GM18508 (cell line): Measurements from ENCODE around the gene ZNRF3.
"Not testable (repeated sequence)": the region's sequence is repeated elsewhere in the genome, so short reads cannot be mapped to it uniquely, and the experiment has no call there.

Experiments
- ATAC-seq: cut with Tn5 transposase; IDR thresholded peaks from one replicate; pipeline ENCODE4 v1.9.1; 2021; ENCODE audit warnings: moderate number of reproducible peaks; ENCODE audit not compliant: insufficient read depth, unreplicated experiment

ZNRF3 gene

DNA sequence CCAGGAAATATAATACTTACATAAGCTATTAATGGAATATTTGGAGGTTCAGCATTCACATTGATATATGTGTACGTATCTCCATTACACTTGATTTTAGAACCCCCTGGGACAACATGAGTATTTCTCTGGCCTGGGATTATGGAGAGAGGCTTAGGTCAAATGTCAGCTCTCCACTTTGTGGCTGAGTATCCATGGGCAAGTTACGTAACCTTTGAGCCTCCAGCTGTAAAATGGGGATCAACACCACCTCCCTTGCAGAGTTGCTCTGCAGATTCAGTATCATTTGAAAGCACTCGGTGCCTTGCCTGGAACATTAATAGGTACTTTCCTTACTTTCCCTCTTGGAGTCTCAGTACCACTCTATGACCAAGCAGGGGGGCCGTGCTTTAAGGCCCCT, 145.1 kb downstream of the ZNRF3 start:
- no peak for ATAC-seq

DNA sequence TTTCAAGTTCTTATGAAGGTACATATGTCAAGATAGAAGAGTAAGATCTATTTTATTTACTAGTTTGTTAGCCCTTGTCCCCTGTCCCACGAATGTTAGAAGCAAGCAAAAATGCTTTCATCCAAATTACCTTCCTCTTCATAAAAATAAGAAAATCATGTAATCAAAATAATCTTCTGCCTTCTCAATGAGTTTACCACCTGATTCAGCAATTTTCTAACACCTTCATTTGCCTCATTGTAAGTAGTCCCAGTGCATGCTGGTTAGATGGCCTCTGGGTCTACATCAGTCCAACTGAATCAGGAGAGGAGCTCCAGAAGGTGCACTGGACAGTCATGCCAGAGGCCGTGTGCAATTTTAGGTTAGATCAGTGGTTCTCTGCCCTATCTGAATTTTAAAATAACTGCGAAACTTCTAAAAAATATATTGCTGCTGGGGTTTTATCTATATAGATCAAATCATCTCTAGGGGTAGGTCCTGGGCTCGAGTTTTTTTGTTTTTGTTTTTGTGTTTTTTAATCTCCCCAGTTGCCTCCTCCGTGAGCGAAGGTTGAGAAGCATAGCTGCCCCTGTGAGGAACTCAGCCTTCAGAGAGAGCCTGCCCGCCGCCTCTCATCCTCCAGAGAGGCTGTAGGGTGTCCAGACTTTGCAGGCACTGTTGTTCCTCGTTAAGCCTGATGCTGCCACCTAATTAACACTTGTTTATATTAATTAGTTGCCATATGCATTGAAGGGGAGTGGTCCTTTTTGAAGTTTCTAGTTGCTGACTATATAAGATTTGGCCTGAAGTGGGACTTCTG, 146.0 kb downstream of the ZNRF3 start:
- no peak for ATAC-seq

DNA sequence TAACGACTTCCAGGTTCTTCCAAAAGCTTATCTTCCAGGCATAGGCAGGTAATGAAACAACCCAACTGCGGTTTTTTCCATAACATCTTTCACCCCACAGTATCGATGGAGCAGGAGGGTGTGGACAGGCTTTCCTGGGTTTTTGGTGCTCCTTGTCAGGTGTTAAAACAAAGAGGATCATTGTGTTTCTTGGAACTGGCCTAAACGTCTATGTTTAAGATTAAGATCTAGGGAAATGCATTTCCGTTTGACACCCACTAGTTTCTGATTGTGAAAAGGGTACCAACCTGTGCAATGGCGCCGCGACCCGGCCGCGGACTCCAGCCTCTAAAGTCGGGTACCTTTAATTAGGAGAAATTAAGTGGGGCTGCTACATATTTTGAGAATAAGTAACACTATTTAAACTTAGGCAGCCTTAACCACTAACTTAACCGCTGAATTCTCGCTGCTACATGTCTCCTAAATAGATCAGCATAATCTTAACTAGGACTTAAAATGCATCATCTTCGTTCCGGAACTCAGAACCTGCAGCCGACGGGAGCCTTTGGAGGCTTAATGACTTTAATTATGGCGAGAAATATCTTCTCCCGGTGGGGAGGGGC, 146.7 kb downstream of the ZNRF3 start:
- no peak for ATAC-seq

DNA sequence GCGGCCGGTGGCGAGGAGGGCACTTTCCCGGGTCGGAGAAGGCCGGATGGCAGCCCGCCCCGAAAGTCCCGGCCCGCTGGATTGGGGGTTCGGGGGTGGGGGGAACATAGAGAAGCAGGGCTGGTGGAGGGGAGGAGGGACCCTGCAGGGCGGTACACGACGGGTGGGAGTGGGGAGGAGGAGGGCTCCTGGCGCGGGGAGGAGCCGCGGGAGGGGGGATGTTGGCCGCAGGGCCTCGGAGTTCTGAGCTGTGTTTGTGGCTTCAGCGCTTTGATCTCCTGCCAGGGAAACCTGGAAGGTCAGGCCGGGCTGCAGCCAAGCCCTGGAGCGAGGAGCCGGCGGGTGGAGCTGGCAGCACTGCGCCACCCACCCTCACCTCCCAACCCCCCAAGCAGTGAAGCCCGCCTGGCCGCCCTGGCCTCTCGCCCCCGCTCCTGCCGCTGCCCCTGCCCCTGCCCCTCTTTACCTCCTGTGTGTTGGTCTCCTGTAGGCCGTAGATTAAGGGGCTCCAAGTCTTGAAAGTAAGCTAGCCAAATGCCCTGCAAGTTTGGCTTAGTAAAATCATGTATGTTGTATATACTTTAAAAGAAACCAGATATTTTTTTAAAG, 147.3 kb downstream of the ZNRF3 start:
- no peak for ATAC-seq

DNA sequence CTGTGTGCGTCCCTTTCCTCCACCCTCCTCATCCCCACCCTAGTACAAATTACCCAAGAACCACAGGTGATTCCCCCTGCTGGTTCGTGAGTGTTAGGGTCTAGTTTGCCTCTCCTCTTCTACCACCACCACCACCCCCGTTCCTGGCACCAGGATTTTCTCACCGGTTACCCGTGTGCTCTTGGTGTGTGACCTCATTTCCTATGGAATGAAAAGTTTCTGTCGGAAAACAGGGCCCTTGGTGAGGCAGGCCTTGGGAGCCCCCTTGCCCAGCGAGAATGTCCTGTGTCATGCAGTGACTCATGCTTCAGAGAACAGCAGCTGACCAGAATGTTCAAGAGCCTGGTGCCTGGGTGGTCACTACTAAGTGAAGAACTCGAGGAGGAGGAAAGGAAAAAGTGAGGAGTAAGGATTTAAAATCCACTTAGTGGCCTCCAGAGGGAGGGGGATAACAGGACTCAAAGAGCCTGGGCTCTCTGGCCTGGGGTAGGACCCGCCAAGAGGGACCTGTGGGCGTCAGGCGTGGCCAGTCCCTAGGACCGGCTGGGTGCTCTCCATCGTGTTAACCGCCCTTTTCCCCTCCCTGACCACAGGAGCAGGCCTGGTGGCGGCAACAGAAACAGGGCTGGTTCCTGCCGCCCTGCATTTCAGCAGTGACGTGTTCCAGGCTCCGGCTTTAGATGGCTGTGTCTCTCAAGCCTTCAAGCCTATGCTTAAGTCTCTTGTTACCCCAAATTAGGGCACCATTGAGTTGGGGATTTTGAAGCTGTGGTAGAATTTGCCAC, 148.0 kb downstream of the ZNRF3 start:
- ATAC-seq: no peak

DNA sequence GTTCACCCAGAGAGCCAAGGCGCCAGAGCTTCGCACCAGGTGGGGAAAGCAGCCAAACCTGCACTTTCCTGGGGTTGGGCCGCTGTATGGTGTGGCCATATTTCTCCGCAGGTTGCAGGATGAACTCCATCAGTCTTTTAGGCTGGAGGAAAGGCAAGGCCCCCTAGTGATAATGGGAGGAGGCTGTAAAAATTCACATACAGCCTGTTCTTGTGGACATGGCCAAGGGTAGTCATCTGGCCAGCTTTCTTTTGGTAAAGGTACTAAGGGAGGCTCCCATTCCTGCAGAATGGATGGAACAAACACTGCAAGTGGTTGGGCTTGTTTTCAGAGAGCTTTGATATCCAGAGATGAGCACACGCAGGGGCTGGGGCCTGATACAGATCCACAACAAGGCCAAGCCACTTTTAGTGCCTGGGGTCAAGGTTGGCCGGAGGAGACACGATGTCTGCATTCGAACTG, 148.7 kb downstream of the ZNRF3 start:
- no peak for ATAC-seq

DNA sequence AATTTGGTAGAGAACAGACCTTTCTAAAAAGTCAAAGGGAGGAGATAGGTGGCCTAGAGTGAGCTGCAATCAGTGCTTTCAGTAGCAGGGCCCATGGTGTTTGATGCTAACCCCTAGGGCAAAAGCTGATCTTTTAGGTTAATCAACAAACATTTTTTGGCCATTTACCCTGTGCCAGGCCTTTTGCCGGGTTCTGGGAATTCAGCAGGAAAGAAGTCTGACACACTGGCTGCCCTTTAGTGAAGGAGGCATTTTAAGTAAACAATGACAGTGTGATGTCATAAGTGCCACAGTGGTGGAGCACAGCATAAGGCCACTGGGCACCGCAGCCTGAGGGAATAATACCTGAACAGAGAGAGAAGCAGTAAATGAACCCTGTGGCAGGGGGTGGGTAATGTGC, 149.2 kb downstream of the ZNRF3 start:
- no peak for ATAC-seq

DNA sequence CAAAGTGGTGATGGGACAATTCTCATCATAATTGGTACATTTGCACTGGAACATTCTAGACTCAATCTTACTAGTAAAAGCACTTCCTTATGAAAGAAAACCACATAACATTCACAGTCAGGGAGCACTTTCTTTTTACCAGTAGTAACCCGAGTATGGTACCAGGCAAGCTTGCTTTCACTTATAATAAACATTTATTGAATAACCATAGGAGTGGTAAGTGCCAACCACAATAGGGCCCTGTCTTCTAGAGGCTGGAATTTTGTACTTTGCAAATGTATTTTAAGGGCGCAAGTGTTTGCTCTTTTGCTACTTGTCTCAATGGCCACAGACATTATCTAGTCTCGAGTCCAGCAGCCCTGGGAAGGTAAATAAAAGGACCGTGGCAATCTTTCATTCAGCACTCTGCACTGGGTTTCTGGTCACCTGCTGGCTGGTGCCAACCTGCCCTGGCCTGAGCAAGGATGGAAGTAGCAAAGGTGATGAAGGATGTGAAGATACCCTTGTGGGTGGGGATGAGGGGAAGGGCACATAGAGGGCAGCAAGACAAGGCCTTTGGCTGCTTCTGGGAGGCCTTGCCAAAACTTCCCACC, 154.1 kb downstream of the ZNRF3 start:
- ATAC-seq: no peak

DNA sequence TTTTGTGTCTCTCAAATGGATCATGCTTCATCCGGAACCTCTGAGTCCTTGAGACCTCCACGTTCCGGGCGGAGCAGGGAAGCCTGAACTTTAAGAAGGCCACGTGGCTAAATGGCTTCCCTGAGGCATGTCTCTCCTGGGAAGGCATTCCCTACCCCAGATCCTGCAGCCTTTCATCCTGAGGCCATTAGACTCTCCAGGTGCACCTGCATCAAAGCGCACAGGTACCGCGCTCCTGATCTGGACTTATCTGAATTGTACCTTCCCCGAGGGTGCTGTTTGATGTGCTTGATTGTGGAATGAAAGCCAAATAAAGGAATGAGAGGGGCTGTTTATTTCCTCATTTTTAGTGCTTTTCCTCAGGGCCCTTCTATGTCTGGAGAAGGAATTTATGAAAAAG, 155.8 kb downstream of the ZNRF3 start:
- no peak for ATAC-seq

DNA sequence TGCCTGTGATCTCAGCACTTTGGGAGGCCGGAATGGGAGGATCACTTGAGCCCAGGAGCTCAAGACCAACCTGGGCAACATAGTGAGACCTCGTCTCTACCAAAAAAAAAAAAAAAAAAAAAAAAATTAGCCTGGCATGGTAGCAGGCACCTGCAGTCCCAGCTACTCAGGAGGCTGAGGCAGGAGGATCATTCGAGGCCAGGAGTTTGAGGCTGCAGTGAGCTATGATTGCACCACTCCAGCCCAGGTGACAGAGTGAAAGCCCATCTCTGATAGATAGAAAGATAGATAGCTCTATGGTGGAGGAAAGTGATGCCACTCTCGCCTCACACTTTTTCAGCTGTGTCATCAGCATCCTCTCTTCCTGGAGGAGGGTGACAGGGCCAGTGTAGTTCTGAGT, 156.3 kb downstream of the ZNRF3 start:
- not testable (repeated sequence) for ATAC-seq

DNA sequence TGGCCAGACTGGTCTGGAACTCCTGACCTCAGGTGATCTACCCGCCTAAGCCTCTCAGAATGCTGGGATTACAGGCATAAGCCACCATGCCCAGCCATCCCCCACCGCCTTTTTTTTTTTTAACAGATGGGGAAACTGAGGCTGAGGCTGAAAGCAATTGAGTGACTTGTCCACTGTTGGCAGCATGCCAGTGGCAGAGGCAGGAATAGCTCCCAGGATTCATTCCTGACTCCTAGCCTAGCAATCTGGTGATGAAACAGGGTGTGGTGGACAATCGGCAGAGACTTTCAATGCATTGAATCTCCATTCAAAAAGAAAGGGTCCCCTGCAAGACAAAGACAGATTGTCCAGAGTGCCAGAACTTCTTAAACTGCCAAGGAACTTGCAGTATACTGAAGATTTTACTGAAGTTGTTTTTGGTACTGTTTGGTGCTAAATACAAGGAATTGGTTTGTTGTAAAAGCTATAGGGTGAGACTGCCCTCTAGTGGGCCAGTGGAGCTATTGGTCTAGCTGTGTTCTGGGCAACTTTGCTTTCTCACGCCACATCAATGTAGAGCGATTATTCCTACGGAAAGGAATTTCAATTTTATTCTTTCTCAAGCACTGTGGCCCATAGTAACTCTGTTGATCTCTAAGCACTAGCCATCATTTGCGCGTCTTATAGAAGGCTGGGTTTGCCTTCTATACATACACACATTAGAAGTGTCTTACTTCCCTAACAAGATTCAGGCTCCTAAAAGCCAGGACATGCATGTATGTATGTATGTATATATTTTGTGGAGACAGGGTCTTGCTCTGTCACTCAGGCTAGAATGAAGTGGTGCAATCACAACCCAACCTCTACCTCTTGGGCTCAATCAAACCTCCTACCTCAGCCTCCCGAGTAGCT, 157.3 kb downstream of the ZNRF3 start:
- no peak for ATAC-seq

DNA sequence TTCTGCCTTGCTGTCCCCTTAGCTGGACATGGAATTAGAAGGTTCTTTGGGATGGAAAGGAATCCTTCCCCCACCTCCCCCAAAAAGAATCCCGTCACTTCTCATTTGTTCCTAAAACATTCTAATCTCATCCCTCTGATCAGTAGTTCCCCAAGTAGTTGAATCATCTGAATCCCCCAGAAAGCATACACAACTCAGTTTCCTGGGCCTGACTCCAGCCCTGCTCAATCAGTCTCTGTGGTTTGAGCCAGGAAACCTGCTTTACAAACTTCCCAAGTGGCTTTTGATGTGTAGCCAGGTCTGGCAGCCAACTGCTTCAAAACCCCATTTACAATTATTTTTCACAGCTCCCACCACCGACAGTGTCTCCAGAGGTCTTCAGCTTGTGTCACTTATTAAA, 158.0 kb downstream of the ZNRF3 start:
- ATAC-seq: no peak

DNA sequence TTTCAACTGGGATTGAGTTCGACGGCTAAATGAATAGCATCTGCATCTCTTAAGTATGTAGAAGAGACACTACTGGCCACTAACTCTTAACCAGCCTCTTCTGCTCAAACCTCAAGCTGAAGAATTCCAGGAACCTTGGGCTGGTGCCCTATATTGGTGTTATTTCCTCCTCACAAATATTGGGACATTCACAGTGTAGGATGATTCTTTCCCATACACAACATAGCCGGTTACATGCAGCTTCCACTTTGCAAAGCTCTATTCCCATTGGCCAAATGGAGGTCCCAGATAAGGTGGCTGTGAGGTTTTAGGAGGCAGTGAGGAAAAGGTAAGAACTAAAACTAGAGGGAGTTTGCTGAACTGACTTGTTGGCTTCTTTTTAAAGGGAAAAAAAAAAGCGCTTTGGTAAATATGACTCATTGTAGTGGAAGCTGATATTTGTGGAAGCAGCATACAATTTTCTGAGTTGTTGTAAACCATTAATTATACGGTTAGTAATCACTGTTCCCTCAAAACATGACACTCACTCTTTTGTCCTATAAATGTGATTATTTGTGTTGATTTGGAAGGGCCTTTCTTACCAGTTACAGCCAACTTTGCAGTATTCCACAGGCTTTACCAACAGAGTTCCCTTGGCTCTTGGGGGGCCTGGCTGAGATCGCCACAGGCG, 160.7 kb downstream of the ZNRF3 start:
- ATAC-seq: no peak

DNA sequence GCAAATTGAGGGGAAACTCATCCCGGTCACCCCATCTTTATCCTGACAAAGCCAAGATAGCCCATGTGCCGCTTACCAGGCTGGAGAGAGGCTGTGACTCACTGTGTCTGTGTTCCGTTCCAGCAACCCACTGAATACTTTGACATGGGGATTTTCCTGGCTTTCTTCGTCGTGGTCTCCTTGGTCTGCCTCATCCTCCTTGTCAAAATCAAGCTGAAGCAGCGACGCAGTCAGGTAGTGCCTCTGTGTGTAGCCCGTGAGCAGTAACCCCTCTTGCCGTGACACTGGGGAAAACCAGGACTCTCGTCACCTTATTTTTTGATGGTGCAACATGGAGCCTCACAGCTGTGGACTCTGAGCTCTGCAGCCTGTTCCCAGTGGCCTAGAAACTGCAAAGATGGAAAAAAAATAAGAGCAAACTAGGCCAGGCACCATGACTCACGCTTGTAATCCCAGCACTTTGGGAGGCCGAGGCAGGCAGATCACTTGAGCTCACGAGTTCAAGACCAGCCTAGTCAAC, 161.3 kb downstream of the ZNRF3 start:
- ATAC-seq: no peak

DNA sequence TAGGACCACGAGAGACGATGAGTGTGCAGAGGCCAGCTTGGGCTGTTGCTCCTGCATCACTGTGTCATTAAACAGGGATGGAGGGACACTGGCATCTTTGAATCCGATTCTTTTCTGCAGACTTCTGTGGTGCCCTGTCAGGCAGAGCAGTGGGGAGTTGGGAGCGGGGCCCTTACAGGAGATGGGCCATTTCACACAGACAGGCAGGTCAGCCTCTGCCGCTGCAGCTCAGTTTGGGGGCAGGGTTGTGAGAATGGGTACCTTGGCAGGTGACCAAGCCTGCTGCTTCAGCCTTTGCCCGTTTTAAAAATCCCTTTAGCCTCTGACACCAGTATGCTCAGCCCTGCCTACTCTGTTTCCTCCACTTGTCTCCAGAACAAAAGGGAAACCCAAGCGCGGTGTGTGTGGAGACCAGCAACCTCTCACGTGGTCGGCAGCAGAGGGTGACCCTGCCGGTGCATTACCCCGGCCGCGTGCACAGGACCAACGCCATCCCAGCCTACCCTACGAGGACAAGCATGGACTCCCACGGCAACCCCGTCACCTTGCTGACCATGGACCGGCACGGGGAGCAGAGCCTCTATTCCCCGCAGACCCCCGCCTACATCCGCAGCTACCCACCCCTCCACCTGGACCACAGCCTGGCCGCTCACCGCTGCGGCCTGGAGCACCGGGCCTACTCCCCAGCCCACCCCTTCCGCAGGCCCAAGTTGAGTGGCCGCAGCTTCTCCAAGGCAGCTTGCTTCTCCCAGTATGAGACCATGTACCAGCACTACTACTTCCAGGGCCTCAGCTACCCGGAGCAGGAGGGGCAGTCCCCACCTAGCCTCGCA, 165.7 kb downstream of the ZNRF3 start:
- ATAC-seq: no peak

DNA sequence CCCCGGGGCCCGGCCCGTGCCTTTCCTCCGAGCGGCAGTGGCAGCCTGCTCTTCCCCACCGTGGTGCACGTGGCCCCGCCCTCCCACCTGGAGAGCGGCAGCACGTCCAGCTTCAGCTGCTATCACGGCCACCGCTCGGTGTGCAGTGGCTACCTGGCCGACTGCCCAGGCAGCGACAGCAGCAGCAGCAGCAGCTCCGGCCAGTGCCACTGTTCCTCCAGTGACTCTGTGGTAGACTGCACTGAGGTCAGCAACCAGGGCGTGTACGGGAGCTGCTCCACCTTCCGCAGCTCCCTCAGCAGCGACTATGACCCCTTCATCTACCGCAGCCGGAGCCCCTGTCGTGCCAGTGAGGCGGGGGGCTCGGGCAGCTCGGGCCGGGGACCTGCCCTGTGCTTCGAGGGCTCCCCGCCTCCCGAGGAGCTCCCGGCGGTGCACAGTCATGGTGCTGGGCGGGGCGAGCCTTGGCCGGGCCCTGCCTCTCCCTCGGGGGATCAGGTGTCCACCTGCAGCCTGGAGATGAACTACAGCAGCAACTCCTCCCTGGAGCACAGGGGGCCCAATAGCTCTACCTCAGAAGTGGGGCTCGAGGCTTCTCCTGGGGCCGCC, 166.4 kb downstream of the ZNRF3 start:
- no peak for ATAC-seq

DNA sequence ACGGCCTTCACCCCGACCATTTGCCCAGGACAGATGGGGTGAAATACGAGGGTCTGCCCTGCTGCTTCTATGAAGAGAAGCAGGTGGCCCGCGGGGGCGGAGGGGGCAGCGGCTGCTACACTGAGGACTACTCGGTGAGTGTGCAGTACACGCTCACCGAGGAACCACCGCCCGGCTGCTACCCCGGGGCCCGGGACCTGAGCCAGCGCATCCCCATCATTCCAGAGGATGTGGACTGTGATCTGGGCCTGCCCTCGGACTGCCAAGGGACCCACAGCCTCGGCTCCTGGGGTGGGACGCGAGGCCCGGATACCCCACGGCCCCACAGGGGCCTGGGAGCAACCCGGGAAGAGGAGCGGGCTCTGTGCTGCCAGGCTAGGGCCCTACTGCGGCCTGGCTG, 167.1 kb downstream of the ZNRF3 start:
- no peak for ATAC-seq
